Activated B cell treated with CpG ODN at 0.5 μM for 24 hours (primary cell): ENCODE results near the gene ZNF140. TPM values are rescaled to one million over a fixed set of nuclear protein-coding genes. Genes with fewer than 3 reads are reported as not detected.

Source experiments
- total RNA-seq: library from RNA; stranded (reverse); gene quantifications from 2 replicates; pipeline ENCODE4 v1.2.3, GENCODE V29; 2022

Gene ZNF140
- total RNA-seq, 1 donor from 2014 or later: 20.6 TPM

Other genes with a start within 250 kb of the ZNF140 start
- 89.4 and 108 TPM in 2 replicates for gene CHFR, start 193.3 kb upstream of the ZNF140 start, total RNA-seq
- gene ZNF605, start 124.6 kb upstream of the ZNF140 start, total RNA-seq: 12.2 and 15.4 TPM in 2 replicates
- 20.8 and 24.9 TPM in 2 replicates for gene ZNF26, start 94.6 kb upstream of the ZNF140 start, total RNA-seq
- gene ZNF84, start 43.4 kb upstream of the ZNF140 start, total RNA-seq: 34.8 and 41.1 TPM in 2 replicates
- 2.9 and 4.0 TPM in 2 replicates for gene ZNF891, start 49.4 kb downstream of the ZNF140 start, total RNA-seq
- gene ZNF10, start 49.7 kb downstream of the ZNF140 start, total RNA-seq: 8.4 and 10.9 TPM in 2 replicates
- gene ZNF268, start 100.6 kb downstream of the ZNF140 start, total RNA-seq: 29.1 and 29.3 TPM in 2 replicates
- not detected in 2 replicates for gene ANHX, start 155.0 kb downstream of the ZNF140 start, total RNA-seq